Measurements from ENCODE around the gene MED17.

Gene MED17

DNA sequence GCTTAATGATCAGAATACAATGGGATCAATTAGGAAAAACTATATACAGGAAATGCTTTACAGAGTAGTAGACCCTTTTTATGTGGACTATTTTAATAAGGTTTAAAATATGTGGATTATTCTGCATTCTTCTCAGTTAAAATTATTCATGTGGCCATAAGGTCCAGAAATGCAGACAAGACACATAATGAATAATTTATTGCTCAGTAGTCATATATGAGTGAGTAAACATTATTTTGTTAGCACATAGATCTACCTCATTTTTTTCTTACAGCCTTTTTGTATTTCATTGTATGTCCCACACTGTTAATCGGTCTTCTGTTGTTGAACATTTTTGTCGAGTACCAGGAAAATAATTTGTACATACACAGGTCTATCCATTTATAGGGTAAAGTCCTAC is 20.8 kb downstream of the MED17 start:
- DNase-seq (ENCODE audit: extremely low spot score): no peak
- TF ChIP-seq, protein P1, sequence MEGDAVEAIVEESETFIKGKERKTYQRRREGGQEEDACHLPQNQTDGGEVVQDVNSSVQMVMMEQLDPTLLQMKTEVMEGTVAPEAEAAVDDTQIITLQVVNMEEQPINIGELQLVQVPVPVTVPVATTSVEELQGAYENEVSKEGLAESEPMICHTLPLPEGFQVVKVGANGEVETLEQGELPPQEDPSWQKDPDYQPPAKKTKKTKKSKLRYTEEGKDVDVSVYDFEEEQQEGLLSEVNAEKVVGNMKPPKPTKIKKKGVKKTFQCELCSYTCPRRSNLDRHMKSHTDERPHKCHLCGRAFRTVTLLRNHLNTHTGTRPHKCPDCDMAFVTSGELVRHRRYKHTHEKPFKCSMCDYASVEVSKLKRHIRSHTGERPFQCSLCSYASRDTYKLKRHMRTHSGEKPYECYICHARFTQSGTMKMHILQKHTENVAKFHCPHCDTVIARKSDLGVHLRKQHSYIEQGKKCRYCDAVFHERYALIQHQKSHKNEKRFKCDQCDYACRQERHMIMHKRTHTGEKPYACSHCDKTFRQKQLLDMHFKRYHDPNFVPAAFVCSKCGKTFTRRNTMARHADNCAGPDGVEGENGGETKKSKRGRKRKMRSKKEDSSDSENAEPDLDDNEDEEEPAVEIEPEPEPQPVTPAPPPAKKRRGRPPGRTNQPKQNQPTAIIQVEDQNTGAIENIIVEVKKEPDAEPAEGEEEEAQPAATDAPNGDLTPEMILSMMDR (IDR thresholded peaks at IDR 0.05; ENCODE audit: control extremely low read depth, extremely low read depth, low read depth, missing control alignments): no peak
- CTCF ChIA-PET: no interaction called here
- POLR2A ChIA-PET: no interaction called here

DNA sequence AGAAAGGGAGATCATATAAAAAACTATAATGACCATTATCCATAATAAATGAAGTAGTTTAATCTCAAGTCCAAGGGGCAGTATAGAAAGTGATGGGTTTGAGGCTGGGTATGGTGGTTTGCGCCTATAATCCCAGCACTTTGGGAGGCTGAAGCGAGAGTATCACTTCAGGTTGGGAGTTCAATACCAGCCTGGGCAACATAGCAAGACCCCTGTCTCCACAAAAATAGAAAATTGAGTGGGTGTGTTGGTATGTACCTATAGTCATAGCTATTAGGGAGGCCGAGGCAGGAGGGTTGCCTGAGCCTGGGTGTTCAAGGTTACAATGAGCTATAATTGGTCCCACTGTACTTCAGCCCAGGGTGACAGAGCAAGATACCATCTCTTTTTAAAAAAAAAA is 23.9 kb downstream of the MED17 start:
- no peak for DNase-seq (ENCODE audit: extremely low spot score)
- TF ChIP-seq, protein P1 (IDR thresholded peaks at IDR 0.05; ENCODE audit: control extremely low read depth, extremely low read depth, low read depth, missing control alignments): no peak
- POLR2A ChIA-PET: no interaction called here
- CTCF ChIA-PET: no interaction called here

DNA sequence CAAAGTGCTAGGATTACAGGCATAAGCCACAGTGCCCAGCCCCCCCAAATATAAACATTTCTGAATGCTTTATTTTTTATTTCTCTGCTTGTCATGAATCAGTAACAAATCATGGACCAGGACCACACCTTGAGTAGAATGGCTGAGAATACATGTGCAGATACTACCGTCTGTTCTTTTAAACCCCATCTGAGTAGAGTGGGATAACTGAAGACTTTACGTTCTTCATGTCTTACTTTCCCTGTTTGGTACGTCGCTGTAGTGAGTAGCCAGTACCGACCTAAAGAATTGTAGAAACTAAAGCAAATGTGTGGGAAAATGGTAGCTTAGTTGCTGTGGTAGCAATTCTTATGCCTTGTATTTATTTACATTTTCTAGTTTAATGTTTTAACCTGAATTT is 29.9 kb downstream of the MED17 start:
- TF ChIP-seq, protein P1 (IDR thresholded peaks at IDR 0.05; ENCODE audit: control extremely low read depth, extremely low read depth, low read depth, missing control alignments): no peak
- ChIA-PET POLR2A (no interaction called here), CTCF (no interaction called here)
- DNase-seq (ENCODE audit: extremely low spot score): no peak

DNA sequence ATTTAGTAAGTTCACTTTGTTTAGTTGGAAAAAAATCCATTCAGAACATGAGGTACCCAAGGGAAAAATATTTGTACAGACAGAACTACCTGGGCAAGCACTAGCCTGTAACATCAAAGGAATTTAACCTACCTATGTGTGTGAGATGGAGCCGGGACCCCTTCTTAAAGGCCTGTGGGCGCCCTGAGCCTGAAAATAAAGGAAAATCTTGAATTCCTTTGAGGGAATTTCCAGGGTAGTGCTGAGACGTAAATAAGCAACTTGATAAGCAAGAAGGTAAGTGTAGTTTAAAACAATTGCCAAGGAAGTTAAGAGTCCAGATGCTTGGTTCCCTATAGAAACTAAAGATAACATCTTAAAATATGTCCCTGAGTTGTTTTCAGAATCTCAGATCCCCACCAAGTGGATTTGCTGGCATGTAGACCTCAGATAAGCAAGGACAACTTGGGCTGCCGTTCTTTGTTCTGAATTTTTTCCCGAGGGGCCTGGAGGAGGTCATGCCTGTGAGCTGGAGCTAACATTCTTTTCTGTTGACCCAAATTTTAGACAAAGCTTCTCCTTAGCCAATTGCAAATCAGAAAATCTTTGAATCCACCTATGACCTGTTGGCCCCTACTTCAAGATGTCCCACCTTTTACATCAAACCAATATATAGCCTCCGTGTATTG is 31.0 kb downstream of the MED17 start:
- DNase-seq (ENCODE audit: extremely low spot score): no peak
- ChIA-PET POLR2A (no interaction called here), CTCF (no interaction called here)
- TF ChIP-seq, protein P1 (IDR thresholded peaks at IDR 0.05; ENCODE audit: control extremely low read depth, extremely low read depth, low read depth, missing control alignments): no peak

DNA sequence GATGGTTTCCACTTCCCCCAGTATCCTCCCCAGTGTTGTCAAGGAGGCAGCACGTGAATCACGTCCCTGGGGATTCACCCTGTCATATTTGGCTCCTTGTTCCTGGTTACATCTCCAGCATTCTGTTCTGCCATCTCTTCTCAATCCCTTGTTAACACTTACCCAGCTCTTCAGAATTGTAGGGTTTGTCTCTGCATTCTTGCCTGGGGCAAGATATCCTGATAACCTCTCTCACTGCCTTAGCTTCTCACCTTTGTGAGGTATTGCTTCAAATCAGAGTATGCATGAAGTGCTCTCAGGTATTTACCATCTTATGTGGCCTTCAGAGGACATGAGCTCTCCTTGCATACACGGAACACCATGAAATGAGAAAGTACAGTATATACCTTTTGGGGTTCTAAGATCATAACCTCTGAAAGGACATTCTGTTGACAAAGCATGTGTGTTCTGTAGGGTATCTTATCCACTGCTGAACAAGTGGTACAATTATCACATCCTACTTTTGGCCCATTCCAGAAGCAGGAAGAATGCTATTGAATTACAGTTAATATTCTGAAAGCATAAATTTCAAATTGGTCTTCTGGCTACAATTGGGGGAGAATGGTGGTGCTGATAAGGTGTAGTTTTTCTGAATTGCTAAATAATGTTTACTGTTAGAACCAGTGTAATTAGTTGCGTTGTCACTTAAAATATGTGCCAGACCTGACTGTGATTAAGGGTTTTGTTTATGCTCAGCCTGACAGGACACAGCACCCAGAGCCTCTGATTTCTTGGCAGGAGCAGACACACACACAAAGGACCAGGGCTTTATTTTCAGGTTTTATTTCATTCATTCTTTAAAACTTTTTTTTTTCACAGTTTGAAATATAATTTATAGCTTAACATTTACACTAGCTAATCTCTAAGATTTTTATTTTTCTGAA is 33.6 kb downstream of the MED17 start:
- CTCF ChIA-PET: interaction anchor here (1.2 to 1.7 kb wide), 2 partner anchors 10 to 16 kb away, joined by 3 to 4 read pairs; no protein-coding TSS in a partner anchor
- no peak for DNase-seq (ENCODE audit: extremely low spot score)
- POLR2A ChIA-PET: no interaction called here
- TF ChIP-seq, protein P1 (IDR thresholded peaks at IDR 0.05; ENCODE audit: control extremely low read depth, extremely low read depth, low read depth, missing control alignments): no peak

DNA sequence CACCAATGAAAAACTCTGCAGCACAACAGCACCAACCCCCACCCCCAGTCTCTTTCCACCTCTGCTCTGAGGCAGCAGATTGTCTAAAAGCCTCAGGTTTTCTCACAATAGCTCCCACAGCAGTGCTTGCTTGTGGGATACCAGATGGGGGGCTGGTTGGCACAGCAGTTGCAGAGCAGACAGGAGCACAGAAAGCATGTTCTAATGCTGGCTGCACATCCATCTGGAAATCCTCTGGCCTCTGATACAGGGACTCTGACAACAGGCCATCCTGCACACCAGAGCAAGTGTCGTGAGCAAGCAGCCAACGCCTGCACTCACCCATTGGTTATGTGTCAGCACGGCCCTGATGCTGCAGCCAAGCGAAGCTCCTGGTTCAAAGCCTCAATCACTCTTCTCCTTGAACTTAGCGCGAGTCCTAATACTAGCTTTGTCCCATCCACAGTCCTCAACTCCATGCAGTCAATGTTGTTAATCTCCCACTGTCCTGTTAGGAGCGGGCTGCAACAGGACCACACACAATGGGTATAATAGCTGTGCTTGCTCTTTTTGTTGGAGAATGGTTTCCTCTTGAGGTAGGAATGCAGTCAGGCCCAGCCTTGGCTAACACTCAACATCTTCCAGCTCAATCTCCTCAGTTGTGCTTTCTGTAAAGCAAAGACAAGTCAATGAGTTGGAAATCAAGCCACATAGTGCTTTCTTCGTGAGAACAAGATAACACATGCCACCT is 36.0 kb downstream of the MED17 start:
- DNase-seq (ENCODE audit: extremely low spot score): no peak
- POLR2A ChIA-PET: interaction anchor here (0.8 kb wide), 1 partner anchor 25 kb away, joined by 5 read pairs; no protein-coding TSS in a partner anchor
- TF ChIP-seq, protein P1 (IDR thresholded peaks at IDR 0.05; ENCODE audit: control extremely low read depth, extremely low read depth, low read depth, missing control alignments): no peak
- CTCF ChIA-PET: interaction anchor here (1.1 kb wide), 1 partner anchor 11 kb away, joined by 5 read pairs; no protein-coding TSS in a partner anchor

All from GM10248 (cell line).